Ramos (cell line): Measurements from ENCODE around the gene SENP5.
"Not testable (repeated sequence)": the region's sequence is repeated elsewhere in the genome, so short reads cannot be mapped to it uniquely, and the experiment has no call there.

Experiments used
- in situ Hi-C: fragments of 300-500 bp; cut with MboI; formaldehyde crosslinking; loops from one replicate; pipeline ENCODE4 v1.14.3; 2022; ENCODE audit warnings: low sequenced_read_pairs; ENCODE audit not compliant: unreplicated experiment

The SENP5 gene

DNA sequence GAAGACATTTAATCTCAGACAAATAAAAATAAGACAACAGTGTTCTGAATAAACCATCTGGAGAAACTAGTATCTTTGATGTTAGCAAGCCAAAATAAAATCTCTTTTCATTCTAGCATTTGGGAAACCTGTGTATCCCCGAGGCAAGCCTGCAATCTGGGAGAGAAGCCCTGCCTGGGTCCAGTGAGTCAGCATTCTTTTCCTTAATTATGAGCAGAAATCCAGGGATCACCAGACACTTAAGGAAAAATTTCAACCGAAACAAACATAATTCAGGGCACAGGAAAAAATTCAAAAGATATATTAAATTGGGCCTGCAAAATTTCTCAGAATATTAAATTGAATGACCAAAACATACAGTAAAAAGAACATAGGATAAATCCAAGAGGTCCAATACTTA, 70.4 kb downstream of the SENP5 start:
- in situ Hi-C loops: no loop called here

DNA sequence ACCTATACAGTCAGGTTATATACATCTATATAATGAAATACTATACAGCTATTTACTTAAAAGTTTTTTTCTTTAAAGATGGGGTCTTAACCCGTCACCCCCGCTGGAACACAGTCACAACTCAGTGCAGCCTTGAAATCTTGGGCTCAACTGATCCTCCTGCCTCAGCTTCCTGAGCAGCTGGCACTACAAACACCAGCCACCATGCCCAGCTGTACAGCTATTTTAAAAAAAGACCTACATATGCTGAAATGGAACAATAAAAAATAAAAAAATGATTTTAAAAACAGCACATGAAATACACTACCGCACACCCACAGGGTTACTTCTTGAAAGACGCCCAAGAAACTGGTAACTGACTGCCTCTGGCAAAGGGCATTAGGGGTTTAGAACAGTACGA, 70.9 kb downstream of the SENP5 start:
- in situ Hi-C loops: no loop called here

DNA sequence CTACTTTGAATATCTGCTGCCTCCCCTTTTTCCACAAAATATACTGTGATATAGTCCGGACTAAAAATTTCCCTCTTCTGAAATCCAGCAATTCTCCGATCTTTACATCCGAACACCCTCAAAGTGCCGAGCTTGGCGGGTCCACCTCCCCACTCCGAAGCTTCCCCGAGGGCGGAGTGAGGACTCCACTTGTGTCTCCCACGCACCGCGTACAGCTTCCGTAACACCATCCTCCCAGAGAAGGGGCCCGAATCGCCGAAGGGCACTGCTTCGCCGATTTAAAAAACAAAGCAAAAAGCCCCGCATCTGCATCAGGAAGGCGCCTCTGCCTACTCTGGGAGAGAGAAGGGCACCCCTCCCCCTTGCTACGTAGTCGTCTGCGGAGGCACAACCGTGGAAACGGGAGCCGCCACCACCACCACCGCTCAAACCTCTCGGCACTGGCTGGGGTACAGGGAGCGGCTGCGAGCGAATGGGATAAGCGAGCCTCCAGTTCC, 74.1 kb downstream of the SENP5 start:
- in situ Hi-C loops: no loop called here

DNA sequence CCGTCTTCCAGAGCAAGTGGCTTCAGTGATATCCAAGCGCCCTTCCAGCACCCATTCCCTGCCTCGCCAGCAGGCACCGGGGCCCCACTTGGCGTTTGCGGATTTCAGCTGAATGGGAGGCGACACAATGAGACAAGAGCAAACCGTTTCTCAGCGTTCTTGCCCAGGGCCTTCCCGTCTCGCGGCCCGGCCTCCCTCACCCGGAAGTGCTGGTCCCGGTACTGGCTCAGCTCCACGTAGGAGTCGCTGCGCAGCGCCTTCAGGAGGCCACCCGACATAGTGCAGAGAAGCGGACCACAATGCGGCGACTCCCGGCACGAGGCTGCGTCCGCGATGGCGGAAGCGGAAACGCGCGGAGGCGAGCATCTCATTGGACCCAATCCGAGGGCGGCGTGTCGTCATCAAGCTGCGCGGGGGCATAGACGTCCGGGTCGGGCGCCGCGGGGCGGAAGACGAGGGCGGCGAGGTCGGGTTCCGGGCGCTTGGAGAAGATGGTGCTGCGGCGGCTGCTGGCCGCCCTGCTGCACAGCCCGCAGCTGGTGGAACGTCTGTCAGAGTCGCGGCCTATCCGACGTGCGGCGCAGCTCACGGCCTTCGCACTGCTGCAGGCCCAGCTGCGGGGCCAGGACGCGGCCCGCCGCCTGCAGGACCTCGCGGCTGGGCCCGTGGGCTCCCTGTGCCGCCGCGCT, 74.7 kb downstream of the SENP5 start, which contains the start of gene NCBP2:
TSS of gene NCBP2 (minus strand) at position 303 of the 689 bp plus-strand sequence. CDS start at position 278, 25 bp downstream.
- in situ Hi-C loops: no loop called here

DNA sequence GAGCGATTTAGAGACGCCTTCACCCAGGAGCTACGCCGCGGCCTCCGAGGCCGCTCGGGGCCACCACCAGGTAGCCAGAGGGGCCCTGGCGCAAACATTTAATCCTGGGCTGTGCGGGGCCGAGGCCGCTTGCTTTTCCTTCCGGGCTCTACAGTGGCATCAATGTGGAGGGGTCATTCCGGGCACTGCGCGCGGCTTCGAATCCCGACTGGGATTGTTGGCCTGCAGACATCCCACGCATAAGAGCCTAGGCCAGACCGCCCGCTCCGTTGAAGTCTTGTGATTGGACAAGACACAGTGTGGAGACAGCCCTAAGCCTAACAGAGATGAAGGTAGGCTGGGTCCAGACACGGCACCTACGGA, 75.2 kb downstream of the SENP5 start:
- in situ Hi-C loops: no loop called here

DNA sequence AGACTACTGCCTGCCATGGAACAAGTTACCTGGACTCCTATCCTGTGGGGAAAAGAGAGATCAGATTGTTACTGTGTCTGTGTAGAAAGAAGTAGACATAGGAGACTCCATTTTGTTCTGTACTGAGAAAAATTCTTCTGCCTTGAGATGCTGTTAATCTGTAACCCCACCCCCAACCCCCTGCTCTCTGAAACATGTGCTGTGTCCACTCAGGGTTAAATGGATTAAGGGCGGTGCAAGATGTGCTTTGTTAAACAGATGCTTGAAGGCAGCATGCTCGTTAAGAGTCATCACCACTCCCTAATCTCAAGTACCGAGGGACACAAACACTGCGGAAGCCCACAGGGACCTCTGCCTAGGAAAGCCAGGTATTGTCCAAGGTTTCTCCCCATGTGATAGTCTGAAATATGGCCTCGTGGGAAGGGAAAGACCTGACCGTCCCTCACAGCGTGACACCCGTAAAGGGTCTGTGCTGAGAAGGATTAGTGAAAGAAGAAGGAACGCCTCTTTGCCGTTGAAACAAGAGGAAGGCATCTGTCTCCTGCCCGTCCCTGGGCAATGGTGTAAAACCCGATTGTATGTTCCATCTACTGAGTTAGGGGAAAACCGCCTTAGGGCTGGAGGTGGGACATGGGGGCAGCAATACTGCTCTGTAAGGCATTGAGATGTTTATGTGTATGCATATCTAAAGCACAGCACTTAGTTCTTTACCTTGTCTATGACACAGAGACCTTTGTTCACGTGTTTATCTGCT, 76.5 kb downstream of the SENP5 start:
- in situ Hi-C loops: not testable (repeated sequence)

DNA sequence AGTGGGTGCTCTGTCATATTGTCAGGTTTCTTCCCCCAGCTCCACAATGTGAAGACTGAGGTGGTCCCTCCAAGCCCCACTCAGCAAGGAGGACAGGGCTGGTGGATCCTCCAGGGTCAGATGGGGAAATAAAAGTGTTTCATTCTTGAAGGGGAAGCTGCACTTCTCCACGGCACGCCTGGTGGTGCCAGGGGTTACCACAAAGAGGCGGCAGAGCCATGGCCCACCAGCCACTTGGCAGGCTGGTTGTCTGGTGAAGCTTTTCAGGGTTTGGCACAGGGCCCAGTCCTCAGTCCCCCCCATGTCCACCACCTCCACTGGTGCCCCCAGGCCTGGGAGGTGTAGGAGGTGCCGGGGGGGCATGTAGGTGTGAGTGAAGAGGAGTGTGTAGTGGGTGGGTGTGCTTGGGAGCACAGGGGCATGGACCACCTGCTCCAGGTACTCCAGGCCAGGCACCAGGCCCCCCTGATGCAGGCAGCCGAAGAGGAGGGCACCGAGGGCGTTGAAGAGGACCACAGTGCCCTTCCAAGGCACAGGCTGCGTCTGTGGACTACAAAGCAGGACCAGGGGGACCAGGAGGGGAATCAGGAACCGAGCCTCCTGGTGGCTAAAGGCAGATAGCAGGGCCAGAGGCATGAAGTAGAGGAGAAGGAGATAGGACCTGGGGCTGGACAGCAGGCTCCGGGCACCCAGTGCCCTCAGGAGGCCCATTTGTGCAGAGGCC, 79.6 kb downstream of the SENP5 start:
- in situ Hi-C loops: no loop called here

DNA sequence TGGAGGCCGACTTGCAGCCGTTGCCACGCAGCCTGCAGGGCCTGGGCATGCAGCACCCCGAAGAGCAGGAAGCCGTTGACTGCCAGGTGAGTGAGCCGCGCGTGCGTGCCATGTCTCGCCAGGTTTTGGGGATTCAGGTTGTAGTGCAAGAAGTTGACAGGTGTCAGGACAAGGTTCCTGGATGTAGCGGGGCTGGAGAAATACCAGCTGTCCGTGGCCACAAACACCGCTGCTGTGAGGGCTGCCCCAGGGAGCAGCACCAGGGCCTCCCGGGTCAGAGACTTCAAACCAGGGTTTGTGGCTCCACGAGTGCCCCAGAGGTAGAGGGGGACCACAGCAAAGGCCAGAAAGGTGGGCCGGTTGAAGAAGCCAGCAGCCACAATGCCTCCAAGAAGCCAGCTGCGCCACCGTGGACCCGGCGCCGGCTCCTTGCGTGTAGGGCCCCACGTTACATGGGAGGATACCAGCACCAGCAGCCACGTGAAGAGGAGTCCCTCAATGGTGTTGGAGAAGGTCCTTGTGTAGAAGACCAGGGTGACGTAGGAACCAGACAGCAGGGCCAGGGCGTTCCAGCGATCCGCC, 80.2 kb downstream of the SENP5 start:
- in situ Hi-C loops: no loop called here

DNA sequence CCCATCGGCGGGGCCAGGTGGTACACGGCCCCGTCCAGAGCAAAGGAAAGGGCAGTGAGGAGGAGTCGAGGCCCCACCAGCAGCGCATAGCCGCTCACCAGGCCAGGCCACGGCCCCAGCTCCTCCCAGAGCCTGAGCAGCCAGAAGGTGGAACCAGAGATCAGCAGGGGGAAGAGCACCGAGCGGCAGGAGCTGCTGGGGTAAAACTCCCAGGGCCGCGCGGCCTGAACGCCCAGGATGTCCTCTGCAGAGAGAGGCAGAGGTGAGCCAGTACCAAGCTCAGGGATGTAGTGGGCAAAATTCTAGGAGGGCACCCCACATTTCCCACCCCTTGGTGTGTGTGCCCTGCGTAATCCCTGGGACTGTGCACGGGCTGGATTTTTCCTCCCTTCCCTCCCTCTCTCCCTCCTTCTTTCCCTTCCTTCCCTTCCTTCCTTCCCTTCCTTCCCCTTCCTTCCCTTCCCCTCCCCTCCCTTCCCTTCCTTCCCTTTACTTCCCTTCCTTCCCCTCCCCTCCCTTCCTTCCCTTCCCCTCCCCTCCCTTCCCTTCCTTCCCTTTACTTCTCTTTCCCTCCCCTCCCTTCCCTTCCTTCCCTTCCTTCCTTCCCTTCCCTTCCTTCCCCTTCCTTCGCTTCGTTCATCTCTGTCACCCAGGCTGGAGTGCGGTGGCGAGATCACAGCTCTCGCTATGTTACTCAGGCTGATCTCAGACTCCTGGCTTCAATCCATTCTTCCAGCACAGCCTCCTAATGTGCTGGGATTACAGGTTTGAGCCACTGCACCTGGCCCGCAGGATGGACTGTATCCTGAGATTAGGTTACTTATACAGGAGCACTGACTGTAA, 80.9 kb downstream of the SENP5 start:
- in situ Hi-C loops: no loop called here

DNA sequence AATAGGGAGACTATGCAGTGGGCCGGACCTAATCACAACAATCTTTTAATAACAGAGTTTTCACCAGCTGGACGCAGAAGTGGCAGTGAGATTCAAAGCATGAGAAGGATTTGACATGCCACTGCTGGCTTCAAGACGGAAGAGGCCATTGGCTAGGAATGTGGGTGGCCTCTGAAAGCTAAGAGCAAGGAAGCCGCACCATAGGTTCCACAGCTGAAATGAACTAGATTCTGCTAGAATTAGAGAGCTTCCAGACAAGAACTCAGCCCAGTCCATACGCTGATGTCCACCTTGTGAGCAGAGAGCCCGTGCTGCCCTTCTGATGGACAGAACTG, 81.5 kb downstream of the SENP5 start:
- in situ Hi-C loops: no loop called here

DNA sequence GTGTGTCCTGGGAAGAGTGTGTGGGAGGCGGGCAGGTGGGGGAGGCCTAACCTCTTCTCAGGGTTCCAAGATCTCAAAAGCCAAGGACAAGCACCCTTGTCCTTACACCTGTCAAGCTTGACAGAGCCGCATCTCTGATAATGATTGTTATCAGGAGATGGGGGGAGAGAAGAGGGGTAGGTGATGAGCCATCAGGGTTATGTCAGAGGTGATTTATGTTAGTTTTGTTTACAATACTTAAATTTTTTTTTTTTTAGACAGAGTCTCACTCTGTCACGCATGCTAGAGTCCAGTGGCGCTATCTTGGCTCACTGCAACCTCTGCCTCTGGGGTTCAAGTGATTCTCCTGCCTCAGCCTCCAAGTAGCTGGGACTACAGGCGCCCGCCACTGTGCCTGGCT, 82.0 kb downstream of the SENP5 start:
- in situ Hi-C loops: no loop called here

DNA sequence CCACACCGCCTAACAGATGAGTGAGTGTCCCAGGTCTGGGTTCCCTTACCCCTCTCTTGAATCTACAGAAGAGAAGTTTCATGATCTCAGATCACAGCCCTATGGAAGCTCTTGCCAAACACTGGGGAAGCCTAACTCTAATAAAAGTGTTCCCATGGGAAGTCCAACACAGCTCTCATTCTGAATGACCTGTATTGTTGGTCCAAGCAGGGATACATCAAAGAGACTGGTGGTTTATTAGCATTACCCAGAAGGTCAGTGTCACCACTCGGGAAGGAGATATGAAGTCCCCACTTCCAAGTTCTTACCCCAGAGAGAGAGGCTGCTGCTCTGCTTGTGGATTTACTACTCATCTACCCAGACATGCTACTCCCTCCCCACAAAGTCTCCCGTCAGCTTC, 83.7 kb downstream of the SENP5 start:
- in situ Hi-C loops: no loop called here

DNA sequence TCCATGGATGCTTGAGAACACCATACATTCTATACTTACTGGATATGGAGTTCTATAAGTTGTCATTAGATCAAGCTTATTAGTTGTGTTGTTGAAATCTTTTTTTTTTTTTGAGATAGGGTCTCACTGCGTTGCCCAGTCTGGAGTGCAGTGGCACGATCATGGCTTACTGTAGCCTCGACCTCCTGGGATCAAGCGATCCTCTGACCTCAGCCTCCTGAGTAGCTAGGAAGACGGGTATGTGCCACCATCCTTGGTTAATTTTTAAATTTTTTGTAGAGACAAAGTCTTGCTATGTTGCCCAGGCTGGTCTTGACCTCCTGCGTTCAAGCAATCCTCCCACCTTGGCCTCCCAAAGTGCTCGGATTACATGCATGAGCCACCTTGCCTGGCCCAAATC, 87.1 kb downstream of the SENP5 start:
- in situ Hi-C loops: no loop called here

DNA sequence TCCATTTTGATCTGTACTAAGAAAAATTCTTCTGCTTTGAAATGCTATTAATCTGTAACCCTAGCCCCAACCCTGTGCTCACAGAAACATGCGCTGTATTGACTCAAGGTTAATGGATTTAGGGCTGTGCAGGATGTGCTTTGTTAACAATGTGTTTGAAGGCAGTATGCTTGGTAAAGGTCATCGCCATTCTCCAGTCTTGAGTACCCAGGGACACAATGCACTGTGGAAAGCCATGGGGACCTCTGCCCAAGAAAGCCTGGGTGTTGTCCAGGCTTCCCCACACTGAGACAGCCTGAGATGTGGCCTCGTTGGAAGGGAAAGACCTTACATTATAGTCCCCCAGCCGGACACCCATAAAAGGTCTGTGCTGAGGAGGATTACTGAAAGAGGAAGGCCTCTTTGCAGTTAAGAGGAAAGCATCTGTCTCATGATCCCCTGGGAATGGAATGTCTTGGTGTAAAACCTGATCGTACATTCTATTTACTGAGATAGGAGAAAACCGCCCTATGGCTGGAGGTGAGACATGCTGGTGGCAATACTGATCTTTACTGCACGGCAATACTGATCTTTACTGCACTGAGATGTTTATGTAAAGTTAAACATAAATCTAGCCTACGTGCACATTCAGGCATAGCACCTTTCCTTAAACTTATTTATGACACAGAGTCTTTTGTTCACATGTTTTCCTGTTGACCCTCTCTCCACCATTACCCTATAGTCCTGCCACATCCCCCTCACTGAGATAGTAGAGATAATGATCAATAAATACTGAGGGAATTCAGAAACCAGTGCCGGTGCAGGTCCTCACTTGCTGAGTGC, 94.6 kb downstream of the SENP5 start:
- in situ Hi-C loops: loop anchor here (5.0 kb wide), 1 partner anchor 120 kb away; no protein-coding TSS in a partner anchor

DNA sequence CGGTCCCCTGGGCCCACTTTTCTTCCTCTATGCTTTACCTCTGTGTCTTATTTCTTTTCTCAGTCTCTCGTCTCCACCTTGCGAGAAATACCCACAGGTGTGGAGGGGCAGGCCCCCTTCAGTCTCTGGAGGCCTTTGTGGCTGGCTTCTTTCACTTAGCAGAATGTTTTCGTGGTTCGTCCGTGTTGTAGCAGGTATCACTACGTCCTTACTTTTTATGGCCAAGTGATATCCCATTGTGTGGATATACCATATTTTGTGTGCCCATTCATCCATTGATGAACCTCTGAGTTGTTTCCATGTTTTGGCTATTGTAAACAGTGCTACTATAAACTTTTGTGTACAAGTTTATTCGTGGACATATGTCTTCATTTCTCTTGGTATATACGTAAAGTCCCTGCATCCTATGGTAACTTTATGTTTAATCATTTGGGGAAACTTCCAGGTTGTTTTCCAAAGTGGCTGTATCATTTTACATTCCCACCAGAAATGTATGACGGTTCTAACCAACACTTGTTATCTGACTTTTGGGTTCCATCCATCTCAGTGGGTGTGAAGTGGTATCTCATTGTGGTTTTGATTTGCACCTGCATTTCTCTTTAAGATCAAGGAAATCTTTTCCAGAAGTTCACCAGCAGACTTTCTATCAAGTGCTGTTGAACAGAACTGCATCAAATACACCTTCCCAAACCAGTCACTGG, 95.4 kb downstream of the SENP5 start:
- in situ Hi-C loops: loop anchor here (5.0 kb wide), 1 partner anchor 121 kb away; no protein-coding TSS in a partner anchor

DNA sequence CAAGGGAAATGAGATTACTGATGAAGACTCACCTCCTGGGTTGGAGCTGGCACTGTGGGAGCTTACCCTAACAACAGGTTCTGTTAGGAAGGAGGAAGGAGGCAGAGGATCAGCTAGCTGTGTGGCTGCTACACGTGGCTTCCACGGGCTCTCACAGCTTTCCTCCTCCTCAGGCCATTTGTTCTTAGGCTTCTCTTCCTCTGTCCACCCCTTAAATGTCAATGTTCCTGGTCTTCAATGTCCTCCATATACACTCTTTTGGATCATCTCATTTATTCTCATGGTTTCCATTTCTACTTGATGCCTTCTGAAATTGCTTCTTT, 95.9 kb downstream of the SENP5 start:
- in situ Hi-C loops: loop anchor here (5.0 kb wide), 1 partner anchor 121 kb away; no protein-coding TSS in a partner anchor

DNA sequence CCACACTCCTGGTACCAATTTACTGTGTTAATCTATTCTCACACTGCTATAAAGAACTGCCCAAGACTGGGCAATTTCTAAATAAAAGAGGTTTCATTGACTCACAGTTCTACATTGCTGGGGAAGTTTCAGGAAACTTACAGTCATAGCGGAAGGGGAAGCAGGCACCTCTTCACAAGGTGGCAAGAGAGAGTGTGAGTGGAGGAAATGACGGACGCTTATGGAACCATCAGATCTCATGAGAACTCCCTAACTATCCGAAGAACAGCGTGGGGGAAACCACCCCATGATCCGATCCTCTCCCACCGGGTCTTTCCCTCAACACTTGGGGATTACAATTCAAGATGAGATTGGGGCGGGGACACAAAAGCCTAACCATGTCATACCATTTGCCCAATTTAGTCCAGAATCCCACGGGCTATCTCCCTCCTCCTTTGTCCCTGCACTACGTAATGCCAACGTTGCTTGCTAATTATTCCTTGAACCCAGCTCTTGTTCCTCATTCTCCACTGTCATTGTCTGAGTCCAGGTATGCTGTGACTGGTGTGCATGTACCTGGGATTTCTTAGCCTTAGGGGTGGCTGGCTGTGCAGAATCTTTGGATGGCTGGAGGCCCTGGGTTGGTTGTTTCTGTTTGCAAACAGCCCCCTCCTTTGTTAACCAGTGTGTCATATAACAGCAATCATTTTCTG, 97.5 kb downstream of the SENP5 start:
- in situ Hi-C loops: no loop called here

DNA sequence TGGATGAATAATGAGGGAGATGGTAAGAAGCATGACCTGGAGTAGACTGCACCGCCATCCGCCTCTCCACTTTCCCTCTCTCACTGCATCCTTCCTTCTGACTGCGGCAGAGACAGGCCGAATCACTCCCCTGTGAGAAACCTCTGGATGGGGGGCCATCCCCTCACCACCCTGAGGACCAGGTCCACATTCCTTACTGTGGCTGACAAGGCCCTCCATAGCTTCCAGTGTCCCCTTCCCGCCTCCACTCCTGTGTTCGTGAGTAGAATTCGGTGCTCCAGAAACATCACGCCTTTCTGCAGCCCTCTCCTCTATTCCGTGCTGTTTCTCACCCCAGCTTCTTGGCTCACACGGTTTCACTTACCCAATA, 98.1 kb downstream of the SENP5 start:
- in situ Hi-C loops: no loop called here
